ENCODE measurements around the gene TMEM143.
A peak's percentile ranks its signal among the peaks of the same experiment; 100 is the strongest.
"Not testable (repeated sequence)": the region's sequence is repeated elsewhere in the genome, so short reads cannot be mapped to it uniquely, and the experiment has no call there.

TMEM143 gene

GRCh38 chr19:48390188-48391099, 26.7 kb upstream of the TMEM143 start:
- DNase-seq, result no peak

GRCh38 chr19:48386981-48387380, 23.2 kb upstream of the TMEM143 start:
- DNase-seq, result no peak

- DNase-seq, result no peak
These were observed 21.8 kb upstream of the TMEM143 start for GRCh38 chr19:48385461-48386087.

GRCh38 chr19:48382286-48382685, 18.5 kb upstream of the TMEM143 start:
- DNase-seq, result no peak

GRCh38 chr19:48381178-48381950, 17.6 kb upstream of the TMEM143 start:
- DNase-seq, result no peak

- no peak for DNase-seq
These were observed 15.3 kb upstream of the TMEM143 start for GRCh38 chr19:48379058-48379457.

- no peak for DNase-seq
These were observed 14.4 kb upstream of the TMEM143 start for GRCh38 chr19:48378194-48378570.

- DNase-seq, result no peak
These were observed 9.8 kb upstream of the TMEM143 start for GRCh38 chr19:48373567-48373966.

GRCh38 chr19:48372904-48373303, 9.2 kb upstream of the TMEM143 start:
- DNase-seq, result no peak

GRCh38 chr19:48371771-48372170, 8.0 kb upstream of the TMEM143 start:
- not testable (repeated sequence) for DNase-seq

- no peak for DNase-seq
These were observed 7.6 kb upstream of the TMEM143 start for GRCh38 chr19:48371367-48371766.

- no peak for DNase-seq
These were observed 7.2 kb upstream of the TMEM143 start for GRCh38 chr19:48370955-48371354.

- no peak for DNase-seq
These were observed 5.2 kb upstream of the TMEM143 start for GRCh38 chr19:48368936-48369335.

GRCh38 chr19:48367855-48368254, 4.1 kb upstream of the TMEM143 start:
- DNase-seq, result no peak

- DNase-seq, result no peak
These were observed 1.9 kb upstream of the TMEM143 start for GRCh38 chr19:48365602-48366001.

GRCh38 chr19:48364598-48365348, 1.0 kb upstream of the TMEM143 start:
- DNase-seq, result no peak

- peak; percentile 70 for DNase-seq
These were observed 285 bp downstream of the TMEM143 start for GRCh38 chr19:48363500-48363809.

GRCh38 chr19:48362716-48363499, 832 bp downstream of the TMEM143 start:
- peak; percentile 85 for DNase-seq

- no peak for DNase-seq
These were observed 1.8 kb downstream of the TMEM143 start for GRCh38 chr19:48361912-48362311.

GRCh38 chr19:48359123-48359522, 4.6 kb downstream of the TMEM143 start:
- DNase-seq, result no peak

- DNase-seq, result no peak
These were observed 8.3 kb downstream of the TMEM143 start for GRCh38 chr19:48355365-48355954.

Measured in NCI-H2029 treated with DMSO at 0.1 percent for 48 hours (cell line).